ENCODE measurements around the gene UBE2A.

GRCh38 chrX:119583431-119584059 is 9.2 kb downstream of the UBE2A start:
- TF ChIP-seq POLR2AphosphoS5 (IDR thresholded peaks at IDR 0.05; ENCODE audit: low read depth, low read length) = no peak
- no peak for TF ChIP-seq POLR2A (IDR thresholded peaks at IDR 0.05; ENCODE audit: low read depth, low read length)
- TF ChIP-seq TAF1 (IDR thresholded peaks at IDR 0.05; ENCODE audit: borderline replicate concordance, low read depth, low read length) = no peak
